Fibroblast of lung (primary cell): ENCODE results near the gene SPINDOC.

Experiments used
- CTCF ChIP-seq, 2 donors: IDR thresholded peaks in 1 of 2; conservative IDR thresholded peaks in 1 of 2; 1 replicate in 1 of 2; 2 replicates in 1 of 2; pipeline ENCODE4 v1.5.1; 2011 to 2012; ENCODE audit warnings: low read length in 2 of 2, control low read depth in 1 of 2, inconsistent platforms in 1 of 2, low read depth in 1 of 2, mild to moderate bottlenecking in 1 of 2
- EZH2 ChIP-seq: IDR thresholded peaks from 2 replicates; pipeline ENCODE4 v1.5.1; 2012; ENCODE audit warnings: low read length, control low read depth, mild to moderate bottlenecking; ENCODE audit errors: missing control alignments

- TF ChIP-seq CTCF (conservative IDR thresholded peaks at IDR 0.05 in 1 of 2, IDR thresholded peaks at IDR 0.05 in 1 of 2; ENCODE audit: low read depth in 1 of 2, low read length in 2 of 2) (no peak), EZH2 (no peak)
Measured at GRCh38 chr11:63875506-63876065, 62.3 kb downstream of the SPINDOC start.
